Jurkat, Clone E6-1 (cell line): ENCODE measurements around the gene OXA1L.

Source experiments
- DNase-seq: peaks from one replicate; pipeline ENCODE4 v3.0.0-alpha.2; 2011; ENCODE audit warnings: low read depth, low spot score
- H3K4me3 ChIP-seq: 2 replicates; pipeline ENCODE4 v1.5.1; 2011; ENCODE audit warnings: mild to moderate bottlenecking, low read length, control low read depth, moderate library complexity

OXA1L gene

DNA sequence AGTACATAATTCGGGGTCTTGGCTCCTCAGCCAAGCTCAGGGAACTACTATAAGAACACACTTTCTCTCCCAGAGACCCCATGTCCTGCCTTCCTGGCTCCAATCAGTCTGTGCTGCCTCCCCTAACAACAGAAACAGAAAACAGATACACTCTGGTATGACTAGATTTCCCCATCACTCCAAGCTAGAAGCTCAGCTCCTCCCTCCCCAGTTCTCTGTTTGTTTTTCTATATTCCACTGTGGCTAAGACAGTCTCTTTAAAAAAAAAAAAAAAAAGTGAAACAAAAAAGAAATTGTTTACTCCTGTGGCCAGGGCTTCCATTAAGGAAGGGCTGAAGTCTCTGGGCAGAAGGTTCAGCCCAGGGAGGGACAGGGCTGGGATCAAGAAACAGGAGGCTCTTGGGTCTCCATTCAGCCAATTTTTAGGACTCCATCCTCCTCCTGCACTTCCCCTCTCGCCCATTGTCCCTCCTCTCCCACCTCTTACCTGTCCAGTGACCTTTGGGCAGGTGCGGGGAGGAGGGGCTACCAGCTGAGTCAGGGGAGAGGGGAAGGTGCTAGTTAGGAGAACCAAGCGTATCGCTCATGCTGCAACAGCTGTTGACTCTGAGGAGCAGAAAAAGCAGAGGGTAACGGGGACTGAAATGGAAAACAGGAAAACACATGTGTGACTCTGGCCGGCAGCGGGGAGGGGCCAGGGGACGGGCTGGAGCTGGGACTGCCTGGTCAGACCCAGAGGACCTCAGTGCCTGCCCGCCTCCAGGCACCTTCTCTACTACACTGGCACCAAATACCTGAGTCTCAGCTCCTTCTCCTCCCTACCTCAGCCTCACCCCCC lies 52.9 kb downstream of the OXA1L start:
- no peak overlapping the region for H3K4me3 ChIP-seq
- no peak for DNase-seq

DNA sequence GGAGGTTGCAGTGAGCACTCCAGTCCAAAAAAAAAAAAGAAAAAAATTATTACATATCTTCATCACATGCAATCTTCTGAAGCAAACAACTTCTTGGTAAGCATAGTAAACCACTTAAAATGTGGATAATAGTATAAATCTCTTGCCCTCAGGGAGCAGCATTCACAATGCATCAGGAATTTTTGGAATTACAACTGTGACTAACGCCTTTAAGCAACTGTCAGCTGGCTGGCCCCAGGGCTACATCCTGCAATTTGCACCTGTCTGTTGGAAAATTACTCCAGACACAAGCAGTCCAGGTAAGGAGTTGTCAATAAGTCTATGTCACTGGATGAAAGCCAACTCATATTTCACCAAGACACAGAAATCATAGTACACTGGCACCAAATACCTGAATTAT lies 54.2 kb downstream of the OXA1L start:
- no peak overlapping the region for H3K4me3 ChIP-seq
- no peak for DNase-seq

GRCh38 chr14:22821193-22822015 lies 54.9 kb downstream of the OXA1L start:
- H3K4me3 ChIP-seq = no peak overlapping the region

GRCh38 chr14:22822016-22822570 lies 55.6 kb downstream of the OXA1L start:
- H3K4me3 ChIP-seq = no peak overlapping the region
- no peak for DNase-seq

More at GRCh38 chr14:22821193-22822015, 54.9 kb downstream of the OXA1L start:
- no peak for DNase-seq
